ENCODE data around the gene SPN. TPM values are rescaled to one million over a fixed set of nuclear protein-coding genes. Genes with fewer than 3 reads are reported as not detected.

The SPN gene
- polyA plus RNA-seq, 1 donor (not counting 4 experiments of a cell fraction or from before 2014, with no cell fraction given) = 0.07 TPM

- no peak for FAIRE-seq
- H3K4me3 ChIP-seq (ENCODE audit: control insufficient read depth in 2 of 3, extremely low read depth in 1 of 3, insufficient read depth in 2 of 3, low read depth in 1 of 3, low read length in 3 of 3) = no peak overlapping the region
- H2AFZ ChIP-seq (ENCODE audit: control insufficient read depth, low read length) = no peak overlapping the region
Observed at GRCh38 chr16:29676989-29677785, 14.1 kb downstream of the SPN start.

GRCh38 chr16:29678691-29679267 is 15.7 kb downstream of the SPN start, which contains the start of gene QPRT:
TSS of gene QPRT (plus strand) at chr16:29679180. CDS start at chr16:29679198, 18 bp downstream.
- no peak for FAIRE-seq
- Histone ChIP-seq H3K9me3 (ENCODE audit: control insufficient read depth, low read depth, low read length) (no peaks in the 10 kb centered on the region), H2AFZ (ENCODE audit: control insufficient read depth, low read length) (peak within 1 kb of the TSS; percentile 22), H3K4me3 (ENCODE audit: control insufficient read depth in 2 of 3, extremely low read depth in 1 of 3, insufficient read depth in 2 of 3, low read depth in 1 of 3, low read length in 3 of 3) (peak within 1 kb of the TSS in 2 of 3 experiments; percentile 22 to 40), H3K79me2 (ENCODE audit: control insufficient read depth, insufficient read depth, low read length) (no peaks in the 10 kb centered on the region), H3K27ac (ENCODE audit: control insufficient read depth, insufficient read depth, low read length) (no peak within 1 kb of the TSS), H3K9ac (ENCODE audit: control insufficient read depth, extremely low read depth, insufficient read depth, low read length) (no peak within 1 kb of the TSS), H3K4me2 (ENCODE audit: control insufficient read depth, extremely low read depth, insufficient read depth, low read depth, low read length) (peak within 1 kb of the TSS; percentile 51), H4K20me1 (ENCODE audit: control insufficient read depth, extremely low read depth, insufficient read depth, low read length) (no peaks in the 10 kb centered on the region), H3K36me3 (ENCODE audit: control insufficient read depth in 2 of 2, extremely low read depth in 1 of 2, insufficient read depth in 2 of 2, low read length in 2 of 2) (no peaks in the 10 kb centered on the region), H3K4me1 (ENCODE audit: control insufficient read depth, extremely low read depth, insufficient read depth, low read length) (no peaks in the 10 kb centered on the region), H3K9me1 (ENCODE audit: control insufficient read depth, extremely low read depth, insufficient read depth, low read length) (no peaks in the 10 kb centered on the region), H3K27me3 (ENCODE audit: control insufficient read depth, extremely low read depth, insufficient read depth, low read length) (no peaks in the 10 kb centered on the region)
- TF ChIP-seq EZH2 (IDR thresholded peaks at IDR 0.05; ENCODE audit: low read length) (no peak), CTCF (optimal IDR thresholded peaks at IDR 0.05 in 1 of 3, IDR thresholded peaks at IDR 0.05 in 1 of 3, conservative IDR thresholded peaks at IDR 0.05 in 1 of 3; ENCODE audit: extremely low read depth in 1 of 3, insufficient read depth in 2 of 3, low read length in 3 of 3) (no peak)
- dilution Hi-C loops (cut with MboI; ENCODE audit: extremely low pct_ligation_motif_present, low sequenced_read_pairs) = no loop called here
- no peak for DNase-seq (ENCODE audit: low read depth, low spot score)

More at GRCh38 chr16:29676989-29677785, 14.1 kb downstream of the SPN start:
- TF ChIP-seq CTCF (optimal IDR thresholded peaks at IDR 0.05 in 1 of 3, IDR thresholded peaks at IDR 0.05 in 1 of 3, conservative IDR thresholded peaks at IDR 0.05 in 1 of 3; ENCODE audit: extremely low read depth in 1 of 3, insufficient read depth in 2 of 3, low read length in 3 of 3) (no peak), EZH2 (IDR thresholded peaks at IDR 0.05; ENCODE audit: low read length) (no peak)
- dilution Hi-C loops (cut with MboI; ENCODE audit: extremely low pct_ligation_motif_present, low sequenced_read_pairs) = no loop called here
- no peaks in the 10 kb centered on the region for H3K4me1 ChIP-seq (ENCODE audit: control insufficient read depth, extremely low read depth, insufficient read depth, low read length)
- no peaks in the 10 kb centered on the region for H3K27me3 ChIP-seq (ENCODE audit: control insufficient read depth, extremely low read depth, insufficient read depth, low read length)
- no peaks in the 10 kb centered on the region for H3K9me3 ChIP-seq (ENCODE audit: control insufficient read depth, low read depth, low read length)
- H3K9ac ChIP-seq (ENCODE audit: control insufficient read depth, extremely low read depth, insufficient read depth, low read length) = no peak overlapping the region
- no peaks in the 10 kb centered on the region for H4K20me1 ChIP-seq (ENCODE audit: control insufficient read depth, extremely low read depth, insufficient read depth, low read length)
- H3K27ac ChIP-seq (ENCODE audit: control insufficient read depth, insufficient read depth, low read length) = no peak overlapping the region
- H3K9me1 ChIP-seq (ENCODE audit: control insufficient read depth, extremely low read depth, insufficient read depth, low read length) = no peaks in the 10 kb centered on the region
- no peak overlapping the region for H3K4me2 ChIP-seq (ENCODE audit: control insufficient read depth, extremely low read depth, insufficient read depth, low read depth, low read length)
- no peaks in the 10 kb centered on the region for H3K79me2 ChIP-seq (ENCODE audit: control insufficient read depth, insufficient read depth, low read length)
- H3K36me3 ChIP-seq (ENCODE audit: control insufficient read depth in 2 of 2, extremely low read depth in 1 of 2, insufficient read depth in 2 of 2, low read length in 2 of 2) = no peaks in the 10 kb centered on the region
- DNase-seq (ENCODE audit: low read depth, low spot score) = no peak
